HepG2 (cell line): ENCODE results near the gene CA6. TPM values are rescaled to one million over a fixed set of nuclear protein-coding genes. Genes with fewer than 3 reads are reported as not detected.
A peak's percentile ranks its signal among the peaks of the same experiment; 100 is the strongest.

Source experiments
- CREB1 ChIP-seq, 2 experiments: fragments of 450-650 bp in 1 of 2; IDR thresholded peaks; 2 replicates each; pipeline ENCODE4 v1.6.1; 2016 to 2017; ENCODE audit warnings: control low read depth in 1 of 2, mild to moderate bottlenecking in 1 of 2, missing compliant biosample characterization in 1 of 2, missing genetic modification characterization in 1 of 2
- GABPA ChIP-seq, 2 experiments: IDR thresholded peaks; 2 replicates each; pipeline ENCODE4 v1.6.1; 2011 to 2016; ENCODE audit warnings: low read depth in 2 of 2, low read length in 1 of 2, missing biosample characterization in 1 of 2, missing genetic modification characterization in 1 of 2
- GATAD1 ChIP-seq: IDR thresholded peaks from 2 replicates; pipeline ENCODE4 v1.6.1; 2016; ENCODE audit warnings: missing genetic modification reagents, missing compliant biosample characterization
- GATAD2A ChIP-seq: IDR thresholded peaks from 2 replicates; pipeline ENCODE4 v1.6.1; 2016
- GZF1 ChIP-seq: sonication (generic); formaldehyde crosslinking; IDR thresholded peaks from 2 replicates; pipeline ENCODE4 v1.5.1; 2020; ENCODE audit warnings: mild to moderate bottlenecking, missing genetic modification reagents
- ISX ChIP-seq: sonication (generic); formaldehyde crosslinking; conservative IDR thresholded peaks from 2 replicates; pipeline ENCODE4 v1.5.0; 2020; ENCODE audit warnings: missing genetic modification reagents
- KDM6A ChIP-seq: IDR thresholded peaks from 2 replicates; pipeline ENCODE4 v1.6.1; 2016; ENCODE audit warnings: low read depth
- MED1 ChIP-seq: sonication (generic); formaldehyde crosslinking; IDR thresholded peaks from 2 replicates; pipeline ENCODE4 v1.4.0; 2020; ENCODE audit warnings: missing genetic modification reagents
- NR2F1 ChIP-seq, 2 experiments: fragments of 450-650 bp in 1 of 2; formaldehyde crosslinking in 1 of 2; IDR thresholded peaks; 2 replicates each; pipeline versions ENCODE4 v1.5.0 to v1.6.1; 2016 to 2020; ENCODE audit warnings: mild to moderate bottlenecking in 1 of 2, missing compliant biosample characterization in 1 of 2, missing genetic modification reagents in 1 of 2, moderate library complexity in 1 of 2
- SAP130 ChIP-seq: IDR thresholded peaks from 2 replicates; pipeline ENCODE4 v1.6.1; 2016; ENCODE audit warnings: low read depth
- SOX5 ChIP-seq: IDR thresholded peaks from 2 replicates; pipeline ENCODE4 v1.6.1; 2016; ENCODE audit warnings: borderline replicate concordance
- TP53 ChIP-seq: sonication (generic); formaldehyde crosslinking; conservative IDR thresholded peaks from 2 replicates; pipeline ENCODE4 v1.4.0; 2020; ENCODE audit warnings: missing genetic modification reagents
- ZFP37 ChIP-seq: sonication (generic); formaldehyde crosslinking; IDR thresholded peaks from 2 replicates; pipeline ENCODE4 v1.4.0; 2020; ENCODE audit warnings: missing genetic modification reagents, borderline replicate concordance
- ZNF350 ChIP-seq: sonication (generic); formaldehyde crosslinking; IDR thresholded peaks from 2 replicates; pipeline ENCODE4 v1.4.0; 2020; ENCODE audit warnings: mild to moderate bottlenecking, low read depth, missing genetic modification reagents, borderline replicate concordance
- ZNF614 ChIP-seq: IDR thresholded peaks from 2 replicates; pipeline ENCODE4 v1.6.1; 2018; ENCODE audit warnings: missing biosample characterization, missing genetic modification reagents, inconsistent platforms, borderline replicate concordance
- ZNF616 ChIP-seq: sonication (generic); formaldehyde crosslinking; IDR thresholded peaks from 2 replicates; pipeline ENCODE4 v1.5.0; 2020; ENCODE audit warnings: low read depth, mild to moderate bottlenecking, missing genetic modification reagents
- ZNF629 ChIP-seq: sonication (generic); formaldehyde crosslinking; conservative IDR thresholded peaks from 2 replicates; pipeline ENCODE4 v1.5.0; 2020; ENCODE audit warnings: missing genetic modification reagents
- ZNF672 ChIP-seq: sonication (generic); formaldehyde crosslinking; IDR thresholded peaks from 2 replicates; pipeline ENCODE4 v1.8.1; 2022; ENCODE audit warnings: missing genetic modification reagents
- polyA plus RNA-seq, 8 experiments: library from polyadenylated mRNA; depleted of rRNA in 3 of 8; stranded (reverse) in 7 of 8; unstranded in 1 of 8; fragments of >200 nt; fragmentation: Illumina TruSeq in 4 of 8; extraction: Trizol in 4 of 8; gene quantifications; 2 replicates each; pipeline versions ENCODE4 v1.2.1 to v1.2.3, GENCODE V29; 2011 to 2016; ENCODE audit warnings: low read depth in 4 of 8, missing spikeins in 1 of 8, mixed read lengths in 1 of 8; ENCODE audit not compliant: insufficient read depth in 1 of 8
- total RNA-seq, 5 experiments: library from RNA; depleted of rRNA; stranded (reverse); fragments of >200 nt; fragmentation: Illumina TruSeq; extraction: Trizol; gene quantifications; 2 replicates each; pipeline ENCODE4 v1.2.3, GENCODE V29; 2016; ENCODE audit warnings: low read depth in 1 of 5
- TF ChIP-seq, protein P1 (sequence below): sonication (generic); formaldehyde crosslinking; IDR thresholded peaks from 2 replicates; pipeline ENCODE4 v1.4.0; 2020; ENCODE audit warnings: mild to moderate bottlenecking, missing genetic modification reagents, borderline replicate concordance
- TF ChIP-seq, protein P2 (sequence below): sonication (generic); formaldehyde crosslinking; IDR thresholded peaks from 2 replicates; pipeline ENCODE4 v1.4.0; 2020; ENCODE audit warnings: missing genetic modification reagents
- TF ChIP-seq, protein P3 (sequence below): IDR thresholded peaks from 2 replicates; pipeline ENCODE4 v1.6.1; 2016; ENCODE audit warnings: low read depth, control low read depth
- TF ChIP-seq, protein P4 (sequence below): sonication (generic); formaldehyde crosslinking; IDR thresholded peaks from 2 replicates; pipeline ENCODE4 v1.5.0; 2020; ENCODE audit warnings: missing genetic modification reagents

CA6 gene
- total and polyA plus RNA-seq, 2 of the 13 experiments (the other 11 are each of a cell fraction or from before 2014, with no cell fraction given), result not detected

DNA sequence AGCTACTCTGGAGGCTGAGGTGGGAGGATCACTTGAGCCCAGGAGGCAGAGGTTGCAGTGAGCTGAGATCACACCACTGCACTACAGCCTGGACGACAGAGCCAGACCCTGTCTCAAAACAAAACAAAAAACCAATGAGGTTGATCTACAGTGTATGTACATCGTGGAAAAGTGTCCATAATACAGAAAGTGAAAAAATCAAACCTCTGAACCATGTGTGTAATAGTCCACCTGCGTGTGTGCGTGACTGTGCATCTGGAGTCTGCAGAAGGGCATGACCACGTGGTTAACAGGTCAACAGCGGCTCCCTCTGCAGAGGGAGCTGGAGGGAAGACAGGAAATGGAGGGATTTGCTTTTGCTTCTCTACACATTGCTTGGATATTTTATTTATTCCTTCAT is 34.8 kb upstream of the CA6 start (continued):
- TF ChIP-seq ZNF350 (CRISPR knock-in tag) (no peak), ZNF614 (CRISPR knock-in tag) (0 out of 2 replicates have a peak, but pooled peaks have one; percentile 41), NR2F1 (CRISPR knock-in tag; IDR thresholded peaks at IDR 0.05) (peak in 1 of 2 experiments; percentile 32; a peak in 1 of 4 replicates), ZFP37 (CRISPR knock-in tag) (peak; percentile 76; the same call in 1 of the 2 replicates), ZNF616 (no peak), MED1 (peak; percentile 54), GATAD1 (0 out of 2 replicates have a peak, but pooled peaks have one; percentile 26), GATAD2A (peak; percentile 44; the same call in 1 of the 2 replicates), TP53 (no peak), CREB1 (IDR thresholded peaks at IDR 0.05) (peak; percentile 32; the same call in 1 of the 2 replicates), CREB1 (CRISPR knock-in tag; IDR thresholded peaks at IDR 0.05) (no peak), ZNF629 (CRISPR knock-in tag) (peak; percentile 67), GABPA (IDR thresholded peaks at IDR 0.05; ENCODE audit: low read depth, low read length) (no peak), GABPA (CRISPR knock-in tag; IDR thresholded peaks at IDR 0.05; ENCODE audit: low read depth) (peak; percentile 45), SAP130 (CRISPR knock-in tag) (peak; percentile 82), ISX (CRISPR knock-in tag) (no peak), KDM6A (CRISPR knock-in tag) (0 out of 2 replicates have a peak, but pooled peaks have one; percentile 17), SOX5 (CRISPR knock-in tag) (peak; percentile 20; the same call in 1 of the 2 replicates), GZF1 (CRISPR knock-in tag) (no peak), ZNF672 (CRISPR knock-in tag) (no peak)
- TF ChIP-seq, protein P1, sequence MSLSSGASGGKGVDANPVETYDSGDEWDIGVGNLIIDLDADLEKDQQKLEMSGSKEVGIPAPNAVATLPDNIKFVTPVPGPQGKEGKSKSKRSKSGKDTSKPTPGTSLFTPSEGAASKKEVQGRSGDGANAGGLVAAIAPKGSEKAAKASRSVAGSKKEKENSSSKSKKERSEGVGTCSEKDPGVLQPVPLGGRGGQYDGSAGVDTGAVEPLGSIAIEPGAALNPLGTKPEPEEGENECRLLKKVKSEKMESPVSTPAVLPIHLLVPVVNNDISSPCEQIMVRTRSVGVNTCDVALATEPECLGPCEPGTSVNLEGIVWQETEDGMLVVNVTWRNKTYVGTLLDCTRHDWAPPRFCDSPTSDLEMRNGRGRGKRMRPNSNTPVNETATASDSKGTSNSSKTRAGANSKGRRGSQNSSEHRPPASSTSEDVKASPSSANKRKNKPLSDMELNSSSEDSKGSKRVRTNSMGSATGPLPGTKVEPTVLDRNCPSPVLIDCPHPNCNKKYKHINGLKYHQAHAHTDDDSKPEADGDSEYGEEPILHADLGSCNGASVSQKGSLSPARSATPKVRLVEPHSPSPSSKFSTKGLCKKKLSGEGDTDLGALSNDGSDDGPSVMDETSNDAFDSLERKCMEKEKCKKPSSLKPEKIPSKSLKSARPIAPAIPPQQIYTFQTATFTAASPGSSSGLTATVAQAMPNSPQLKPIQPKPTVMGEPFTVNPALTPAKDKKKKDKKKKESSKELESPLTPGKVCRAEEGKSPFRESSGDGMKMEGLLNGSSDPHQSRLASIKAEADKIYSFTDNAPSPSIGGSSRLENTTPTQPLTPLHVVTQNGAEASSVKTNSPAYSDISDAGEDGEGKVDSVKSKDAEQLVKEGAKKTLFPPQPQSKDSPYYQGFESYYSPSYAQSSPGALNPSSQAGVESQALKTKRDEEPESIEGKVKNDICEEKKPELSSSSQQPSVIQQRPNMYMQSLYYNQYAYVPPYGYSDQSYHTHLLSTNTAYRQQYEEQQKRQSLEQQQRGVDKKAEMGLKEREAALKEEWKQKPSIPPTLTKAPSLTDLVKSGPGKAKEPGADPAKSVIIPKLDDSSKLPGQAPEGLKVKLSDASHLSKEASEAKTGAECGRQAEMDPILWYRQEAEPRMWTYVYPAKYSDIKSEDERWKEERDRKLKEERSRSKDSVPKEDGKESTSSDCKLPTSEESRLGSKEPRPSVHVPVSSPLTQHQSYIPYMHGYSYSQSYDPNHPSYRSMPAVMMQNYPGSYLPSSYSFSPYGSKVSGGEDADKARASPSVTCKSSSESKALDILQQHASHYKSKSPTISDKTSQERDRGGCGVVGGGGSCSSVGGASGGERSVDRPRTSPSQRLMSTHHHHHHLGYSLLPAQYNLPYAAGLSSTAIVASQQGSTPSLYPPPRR (CRISPR knock-in tag), result no peak
- TF ChIP-seq, protein P2, sequence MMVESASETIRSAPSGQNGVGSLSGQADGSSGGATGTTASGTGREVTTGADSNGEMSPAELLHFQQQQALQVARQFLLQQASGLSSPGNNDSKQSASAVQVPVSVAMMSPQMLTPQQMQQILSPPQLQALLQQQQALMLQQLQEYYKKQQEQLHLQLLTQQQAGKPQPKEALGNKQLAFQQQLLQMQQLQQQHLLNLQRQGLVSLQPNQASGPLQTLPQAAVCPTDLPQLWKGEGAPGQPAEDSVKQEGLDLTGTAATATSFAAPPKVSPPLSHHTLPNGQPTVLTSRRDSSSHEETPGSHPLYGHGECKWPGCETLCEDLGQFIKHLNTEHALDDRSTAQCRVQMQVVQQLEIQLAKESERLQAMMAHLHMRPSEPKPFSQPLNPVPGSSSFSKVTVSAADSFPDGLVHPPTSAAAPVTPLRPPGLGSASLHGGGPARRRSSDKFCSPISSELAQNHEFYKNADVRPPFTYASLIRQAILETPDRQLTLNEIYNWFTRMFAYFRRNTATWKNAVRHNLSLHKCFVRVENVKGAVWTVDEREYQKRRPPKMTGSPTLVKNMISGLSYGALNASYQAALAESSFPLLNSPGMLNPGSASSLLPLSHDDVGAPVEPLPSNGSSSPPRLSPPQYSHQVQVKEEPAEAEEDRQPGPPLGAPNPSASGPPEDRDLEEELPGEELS (CRISPR knock-in tag), result no peak
- TF ChIP-seq, protein P3, sequence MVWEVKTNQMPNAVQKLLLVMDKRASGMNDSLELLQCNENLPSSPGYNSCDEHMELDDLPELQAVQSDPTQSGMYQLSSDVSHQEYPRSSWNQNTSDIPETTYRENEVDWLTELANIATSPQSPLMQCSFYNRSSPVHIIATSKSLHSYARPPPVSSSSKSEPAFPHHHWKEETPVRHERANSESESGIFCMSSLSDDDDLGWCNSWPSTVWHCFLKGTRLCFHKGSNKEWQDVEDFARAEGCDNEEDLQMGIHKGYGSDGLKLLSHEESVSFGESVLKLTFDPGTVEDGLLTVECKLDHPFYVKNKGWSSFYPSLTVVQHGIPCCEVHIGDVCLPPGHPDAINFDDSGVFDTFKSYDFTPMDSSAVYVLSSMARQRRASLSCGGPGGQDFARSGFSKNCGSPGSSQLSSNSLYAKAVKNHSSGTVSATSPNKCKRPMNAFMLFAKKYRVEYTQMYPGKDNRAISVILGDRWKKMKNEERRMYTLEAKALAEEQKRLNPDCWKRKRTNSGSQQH (CRISPR knock-in tag), result no peak
- TF ChIP-seq, protein P4, sequence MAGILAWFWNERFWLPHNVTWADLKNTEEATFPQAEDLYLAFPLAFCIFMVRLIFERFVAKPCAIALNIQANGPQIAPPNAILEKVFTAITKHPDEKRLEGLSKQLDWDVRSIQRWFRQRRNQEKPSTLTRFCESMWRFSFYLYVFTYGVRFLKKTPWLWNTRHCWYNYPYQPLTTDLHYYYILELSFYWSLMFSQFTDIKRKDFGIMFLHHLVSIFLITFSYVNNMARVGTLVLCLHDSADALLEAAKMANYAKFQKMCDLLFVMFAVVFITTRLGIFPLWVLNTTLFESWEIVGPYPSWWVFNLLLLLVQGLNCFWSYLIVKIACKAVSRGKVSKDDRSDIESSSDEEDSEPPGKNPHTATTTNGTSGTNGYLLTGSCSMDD, result no peak
